GM21825 (cell line): ENCODE results near the gene HEATR5A.

Source experiments
- ATAC-seq: cut with Tn5 transposase; IDR thresholded peaks from one replicate; pipeline ENCODE4 v1.9.1; 2021; ENCODE audit warnings: mild to moderate bottlenecking, moderate library complexity; ENCODE audit not compliant: unreplicated experiment

The HEATR5A gene

GRCh38 chr14:31428011-31428410, 7.7 kb upstream of the HEATR5A start:
- no peak for ATAC-seq

- no peak for ATAC-seq
Observed at GRCh38 chr14:31426663-31427062, 6.3 kb upstream of the HEATR5A start.

- ATAC-seq, result no peak
Observed at GRCh38 chr14:31425905-31426304, 5.6 kb upstream of the HEATR5A start.

GRCh38 chr14:31421200-31421599, 850 bp upstream of the HEATR5A start:
- ATAC-seq, result no peak

GRCh38 chr14:31419967-31420318, 407 bp downstream of the HEATR5A start:
- ATAC-seq, result peak; percentile 22

- no peak for ATAC-seq
Observed at GRCh38 chr14:31419179-31419966, 977 bp downstream of the HEATR5A start.

- ATAC-seq, result no peak
Observed at GRCh38 chr14:31418440-31418839, 1.9 kb downstream of the HEATR5A start.

GRCh38 chr14:31414190-31414833, 6.0 kb downstream of the HEATR5A start:
- ATAC-seq, result no peak

- no peak for ATAC-seq
Observed at GRCh38 chr14:31411218-31411727, 9.1 kb downstream of the HEATR5A start.

- ATAC-seq, result no peak
Observed at GRCh38 chr14:31410048-31410650, 10.2 kb downstream of the HEATR5A start.

GRCh38 chr14:31408421-31408820, 11.9 kb downstream of the HEATR5A start:
- ATAC-seq, result no peak

- ATAC-seq, result no peak
Observed at GRCh38 chr14:31405599-31406232, 14.6 kb downstream of the HEATR5A start.

GRCh38 chr14:31405106-31405505, 15.2 kb downstream of the HEATR5A start:
- no peak for ATAC-seq

- ATAC-seq, result no peak
Observed at GRCh38 chr14:31403707-31404106, 16.6 kb downstream of the HEATR5A start.

- ATAC-seq, result no peak
Observed at GRCh38 chr14:31402764-31403439, 17.4 kb downstream of the HEATR5A start.

- no peak for ATAC-seq
Observed at GRCh38 chr14:31401369-31401932, 18.9 kb downstream of the HEATR5A start.

GRCh38 chr14:31400031-31400638, 20.2 kb downstream of the HEATR5A start:
- no peak for ATAC-seq

- ATAC-seq, result no peak
Observed at GRCh38 chr14:31395572-31396205, 24.7 kb downstream of the HEATR5A start.

- ATAC-seq, result no peak
Observed at GRCh38 chr14:31395119-31395518, 25.2 kb downstream of the HEATR5A start.
